ENCODE data around the gene GATD1.

The GATD1 gene

GRCh38 chr11:779955-780532 lies 2.8 kb upstream of the GATD1 start:
- Histone ChIP-seq H3K4me3 (no peak overlapping the region), H3K36me3 (ENCODE audit: insufficient read depth, low read length) (peaks cover 2% of the 10 kb centered on the region; the same call in 1 of the 2 replicates), H3K9me3 (ENCODE audit: low read depth, low read length) (no peaks in the 10 kb centered on the region), H3K9ac (ENCODE audit: insufficient read length) (no peak overlapping the region), H3K27ac (no peak overlapping the region)
- no peak for TF ChIP-seq FOXP2 (optimal IDR thresholded peaks at IDR 0.05; ENCODE audit: control extremely low read depth, extremely low read length, insufficient read depth)
- no peak for TF ChIP-seq POLR2AphosphoS5 (IDR thresholded peaks at IDR 0.05; ENCODE audit: borderline replicate concordance, low read depth, low read length)
- TF ChIP-seq EZH2 (IDR thresholded peaks at IDR 0.05), result no peak
- no peak for DNase-seq (ENCODE audit: low read depth, low spot score)

- no peak overlapping the region for H3K9ac ChIP-seq (ENCODE audit: insufficient read length)
- no peak overlapping the region for H3K27ac ChIP-seq
- TF ChIP-seq POLR2AphosphoS5 (IDR thresholded peaks at IDR 0.05; ENCODE audit: borderline replicate concordance, low read depth, low read length), result no peak
- no peak for TF ChIP-seq FOXP2 (optimal IDR thresholded peaks at IDR 0.05; ENCODE audit: control extremely low read depth, extremely low read length, insufficient read depth)
- no peak for TF ChIP-seq EZH2 (IDR thresholded peaks at IDR 0.05)
- H3K4me3 ChIP-seq, result no peak overlapping the region
- no peaks in the 10 kb centered on the region for H3K9me3 ChIP-seq (ENCODE audit: low read depth, low read length)
- no peak for DNase-seq (ENCODE audit: low read depth, low spot score)
- peaks cover 5% of the 10 kb centered on the region; the same call in 1 of the 2 replicates for H3K36me3 ChIP-seq (ENCODE audit: insufficient read depth, low read length)
Observed at GRCh38 chr11:778976-779954, 2.0 kb upstream of the GATD1 start.

GRCh38 chr11:776561-777287 lies 563 bp downstream of the GATD1 start:
- Histone ChIP-seq H3K36me3 (ENCODE audit: insufficient read depth, low read length) (peaks cover 20% of the 10 kb centered on the region; the same call in 1 of the 2 replicates), H3K9ac (ENCODE audit: insufficient read length) (peak overlapping the region; percentile 93), H3K4me3 (peak overlapping the region; percentile 94), H3K27ac (peak overlapping the region; percentile 70; the same call in 1 of the 2 replicates), H3K9me3 (ENCODE audit: low read depth, low read length) (no peaks in the 10 kb centered on the region)
- no peak for DNase-seq (ENCODE audit: low read depth, low spot score)
- TF ChIP-seq POLR2AphosphoS5 (IDR thresholded peaks at IDR 0.05; ENCODE audit: borderline replicate concordance, low read depth, low read length) (peak; percentile 46; the same call in 1 of the 2 replicates), EZH2 (IDR thresholded peaks at IDR 0.05) (no peak), FOXP2 (optimal IDR thresholded peaks at IDR 0.05; ENCODE audit: control extremely low read depth, extremely low read length, insufficient read depth) (no peak)

GRCh38 chr11:776263-776560 lies 1.1 kb downstream of the GATD1 start:
- Histone ChIP-seq H3K27ac (no peak overlapping the region), H3K9ac (ENCODE audit: insufficient read length) (peak overlapping the region; percentile 91), H3K9me3 (ENCODE audit: low read depth, low read length) (no peaks in the 10 kb centered on the region), H3K4me3 (peak overlapping the region; percentile 94), H3K36me3 (ENCODE audit: insufficient read depth, low read length) (peaks cover 26% of the 10 kb centered on the region; the same call in 1 of the 2 replicates)
- no peak for TF ChIP-seq EZH2 (IDR thresholded peaks at IDR 0.05)
- no peak for TF ChIP-seq FOXP2 (optimal IDR thresholded peaks at IDR 0.05; ENCODE audit: control extremely low read depth, extremely low read length, insufficient read depth)
- TF ChIP-seq POLR2AphosphoS5 (IDR thresholded peaks at IDR 0.05; ENCODE audit: borderline replicate concordance, low read depth, low read length), result no peak
- no peak for DNase-seq (ENCODE audit: low read depth, low spot score)

GRCh38 chr11:774873-775592 lies 2.3 kb downstream of the GATD1 start:
- Histone ChIP-seq H3K4me3 (no peak overlapping the region), H3K9me3 (ENCODE audit: low read depth, low read length) (no peaks in the 10 kb centered on the region), H3K9ac (ENCODE audit: insufficient read length) (no peak overlapping the region), H3K27ac (no peak overlapping the region), H3K36me3 (ENCODE audit: insufficient read depth, low read length) (peaks cover 37% of the 10 kb centered on the region; the same call in 1 of the 2 replicates)
- TF ChIP-seq EZH2 (IDR thresholded peaks at IDR 0.05) (no peak), FOXP2 (optimal IDR thresholded peaks at IDR 0.05; ENCODE audit: control extremely low read depth, extremely low read length, insufficient read depth) (no peak)
- DNase-seq (ENCODE audit: low read depth, low spot score), result no peak

- Histone ChIP-seq H3K4me3 (no peak overlapping the region), H3K9me3 (ENCODE audit: low read depth, low read length) (no peaks in the 10 kb centered on the region), H3K9ac (ENCODE audit: insufficient read length) (no peak overlapping the region), H3K27ac (no peak overlapping the region), H3K36me3 (ENCODE audit: insufficient read depth, low read length) (peaks cover 40% of the 10 kb centered on the region; the same call in 1 of the 2 replicates)
- DNase-seq (ENCODE audit: low read depth, low spot score), result no peak
- no peak for TF ChIP-seq FOXP2 (optimal IDR thresholded peaks at IDR 0.05; ENCODE audit: control extremely low read depth, extremely low read length, insufficient read depth)
- TF ChIP-seq POLR2AphosphoS5 (IDR thresholded peaks at IDR 0.05; ENCODE audit: borderline replicate concordance, low read depth, low read length), result no peak
- TF ChIP-seq EZH2 (IDR thresholded peaks at IDR 0.05), result no peak
Observed at GRCh38 chr11:773830-774229, 3.5 kb downstream of the GATD1 start.

- Histone ChIP-seq H3K9me3 (ENCODE audit: low read depth, low read length) (no peaks in the 10 kb centered on the region), H3K36me3 (ENCODE audit: insufficient read depth, low read length) (peaks cover 40% of the 10 kb centered on the region; the same call in 1 of the 2 replicates), H3K4me3 (no peak overlapping the region), H3K9ac (ENCODE audit: insufficient read length) (no peak overlapping the region), H3K27ac (no peak overlapping the region)
- DNase-seq (ENCODE audit: low read depth, low spot score), result no peak
- TF ChIP-seq FOXP2 (optimal IDR thresholded peaks at IDR 0.05; ENCODE audit: control extremely low read depth, extremely low read length, insufficient read depth) (no peak), EZH2 (IDR thresholded peaks at IDR 0.05) (no peak), POLR2AphosphoS5 (IDR thresholded peaks at IDR 0.05; ENCODE audit: borderline replicate concordance, low read depth, low read length) (no peak)
Observed at GRCh38 chr11:773425-773824, 3.9 kb downstream of the GATD1 start.
